HG03097 (cell line): ENCODE results near the gene DBP.

Experiments
- ATAC-seq: cut with Tn5 transposase; IDR thresholded peaks from one replicate; pipeline ENCODE4 v1.9.1; 2021; ENCODE audit not compliant: unreplicated experiment, low FRiP score

The DBP gene

GRCh38 chr19:48614436-48615230 lies 22.5 kb downstream of the DBP start, which contains the start of gene FAM83E:
TSS of gene FAM83E (minus strand) at chr19:48615076. CDS start at chr19:48613372, 1,704 bp downstream.
- no peak for ATAC-seq

DNA sequence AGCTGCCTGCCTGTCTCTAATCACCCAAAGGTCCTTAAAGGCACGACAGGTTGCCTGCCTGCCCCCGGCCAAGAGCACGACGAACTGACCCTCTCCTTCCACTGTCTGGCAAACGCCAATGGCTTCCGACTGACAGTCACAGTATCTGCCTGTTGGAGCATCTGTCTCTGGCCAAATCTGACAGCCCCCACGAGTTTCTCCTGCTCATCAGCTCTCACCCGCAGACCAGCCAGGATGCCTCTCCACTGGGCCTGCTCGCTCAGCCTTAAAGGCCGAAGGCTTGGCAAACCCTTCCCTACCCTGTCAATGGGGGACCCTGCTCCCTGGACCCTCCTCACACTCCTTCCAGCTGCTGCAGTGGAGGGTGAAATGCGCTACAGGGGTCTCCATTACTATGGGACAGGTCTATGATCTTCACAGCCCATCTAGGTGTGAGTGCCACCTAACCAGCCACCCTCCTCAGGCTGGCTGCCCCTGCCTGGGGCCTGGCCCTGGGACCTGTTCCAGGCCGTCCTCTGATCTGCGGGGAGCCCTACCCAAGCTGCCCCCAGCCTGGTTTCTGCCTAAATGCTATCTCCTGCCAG lies 23.2 kb downstream of the DBP start:
- ATAC-seq, result no peak

- no peak for ATAC-seq
Observed at GRCh38 chr19:48613024-48613851, 23.9 kb downstream of the DBP start.

DNA sequence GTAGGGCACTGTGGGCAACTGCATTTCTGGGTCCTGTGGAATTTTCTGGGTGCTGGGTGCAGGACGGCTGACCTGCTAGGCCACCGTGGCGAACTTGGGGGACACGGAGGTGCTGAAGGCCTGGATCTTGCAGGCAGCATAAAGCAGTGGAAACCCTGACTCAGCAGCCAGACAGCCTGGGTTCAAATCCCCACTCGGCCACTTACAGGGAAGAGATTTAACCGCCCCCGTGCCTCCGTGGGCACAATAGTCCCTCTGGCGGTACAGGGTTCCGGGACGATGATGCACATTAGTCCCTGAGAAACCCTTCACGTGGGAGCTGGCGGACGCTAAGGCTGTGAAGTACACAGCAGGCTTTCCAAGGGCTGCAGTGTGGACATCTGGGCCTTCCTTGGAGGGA lies 25.3 kb downstream of the DBP start:
- ATAC-seq, result no peak

- ATAC-seq, result no peak
Observed at GRCh38 chr19:48609571-48610108, 27.5 kb downstream of the DBP start.

- no peak for ATAC-seq
Observed at GRCh38 chr19:48608798-48609263, 28.3 kb downstream of the DBP start.

DNA sequence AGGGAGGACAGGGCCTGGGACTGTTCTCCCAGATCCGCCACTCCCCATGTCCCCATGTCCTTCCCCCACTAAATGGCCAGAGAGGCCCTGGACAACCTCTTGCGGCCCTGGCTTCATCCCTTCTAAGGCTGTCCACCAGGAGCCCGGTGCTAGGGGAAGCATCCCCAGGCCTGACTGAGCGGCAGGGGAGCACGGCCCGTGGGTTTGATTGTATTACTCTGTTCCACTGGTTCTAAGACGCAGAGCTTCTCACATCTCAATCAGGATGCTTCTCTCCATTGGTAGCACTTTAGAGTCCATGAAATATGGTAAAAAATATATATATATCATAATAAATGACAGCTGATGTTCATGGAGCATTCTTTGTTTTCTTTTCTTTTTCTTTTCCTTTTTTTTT lies 29.8 kb downstream of the DBP start:
- ATAC-seq, result no peak

- ATAC-seq, result no peak
Observed at GRCh38 chr19:48606463-48607358, 30.5 kb downstream of the DBP start, which contains the start of gene SPACA4. TSS of gene SPACA4 (plus strand) at chr19:48606742. CDS start at chr19:48606979, 237 bp downstream.

GRCh38 chr19:48603850-48604249 lies 33.3 kb downstream of the DBP start:
- no peak for ATAC-seq

GRCh38 chr19:48603449-48603848 lies 33.7 kb downstream of the DBP start:
- ATAC-seq, result no peak

GRCh38 chr19:48603001-48603400 lies 34.2 kb downstream of the DBP start:
- no peak for ATAC-seq

GRCh38 chr19:48600679-48601417 lies 36.3 kb downstream of the DBP start:
- ATAC-seq, result no peak

- ATAC-seq, result no peak
Observed at GRCh38 chr19:48598996-48599700, 38.0 kb downstream of the DBP start.

DNA sequence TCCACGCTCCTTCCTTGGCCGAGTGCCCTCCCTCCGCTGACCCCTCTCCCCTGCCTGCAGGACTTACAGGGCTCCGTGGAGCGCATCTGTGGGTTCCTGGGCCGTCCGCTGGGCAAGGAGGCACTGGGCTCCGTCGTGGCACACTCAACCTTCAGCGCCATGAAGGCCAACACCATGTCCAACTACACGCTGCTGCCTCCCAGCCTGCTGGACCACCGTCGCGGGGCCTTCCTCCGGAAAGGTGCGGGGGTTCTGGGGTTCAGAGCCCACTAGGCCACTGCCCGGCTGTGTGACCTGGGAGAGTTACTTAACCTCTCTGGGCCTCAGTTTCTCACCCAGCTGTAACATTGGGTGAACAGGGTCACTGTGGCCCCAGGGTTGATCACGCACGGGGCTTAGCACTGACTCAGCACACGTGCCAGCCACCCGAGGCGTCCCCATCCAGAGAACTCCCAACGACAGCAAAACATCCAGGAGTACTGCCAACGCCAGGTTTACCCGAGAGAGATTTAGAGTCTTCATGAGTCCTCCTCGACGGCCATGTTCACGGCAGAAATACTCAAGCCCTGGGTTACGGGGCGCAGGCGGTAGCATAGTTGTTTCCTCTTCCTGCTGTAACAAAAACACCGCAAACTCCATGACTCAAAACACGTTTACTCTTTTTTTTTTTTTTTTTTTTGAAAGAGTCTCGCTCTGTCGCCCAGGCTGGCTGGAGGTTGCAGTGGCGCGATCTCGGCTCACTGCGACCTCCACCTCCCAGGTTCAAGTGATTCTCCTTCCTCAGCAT lies 40.3 kb downstream of the DBP start:
- ATAC-seq, result no peak

DNA sequence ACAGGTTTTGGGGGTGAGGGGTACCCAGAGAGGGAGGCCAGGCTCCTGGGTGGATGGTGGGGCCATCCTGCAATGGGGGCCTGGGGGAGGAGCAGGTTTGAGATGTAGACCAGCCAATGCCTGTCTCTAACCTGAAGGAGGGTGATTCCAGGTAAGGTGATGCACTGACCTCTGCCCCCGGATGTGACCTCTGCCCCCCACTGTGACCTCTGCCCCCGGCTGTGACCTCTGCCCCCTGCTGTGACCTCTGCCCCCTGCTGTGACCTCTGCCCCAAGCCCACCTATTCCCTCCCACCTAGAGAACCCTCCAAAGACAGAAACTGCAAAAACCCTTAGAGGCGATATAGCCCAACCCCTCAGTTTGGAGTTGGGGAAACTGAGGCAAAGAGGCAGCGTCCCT lies 40.9 kb downstream of the DBP start:
- no peak for ATAC-seq

GRCh38 chr19:48595833-48596232 lies 41.3 kb downstream of the DBP start:
- no peak for ATAC-seq

DNA sequence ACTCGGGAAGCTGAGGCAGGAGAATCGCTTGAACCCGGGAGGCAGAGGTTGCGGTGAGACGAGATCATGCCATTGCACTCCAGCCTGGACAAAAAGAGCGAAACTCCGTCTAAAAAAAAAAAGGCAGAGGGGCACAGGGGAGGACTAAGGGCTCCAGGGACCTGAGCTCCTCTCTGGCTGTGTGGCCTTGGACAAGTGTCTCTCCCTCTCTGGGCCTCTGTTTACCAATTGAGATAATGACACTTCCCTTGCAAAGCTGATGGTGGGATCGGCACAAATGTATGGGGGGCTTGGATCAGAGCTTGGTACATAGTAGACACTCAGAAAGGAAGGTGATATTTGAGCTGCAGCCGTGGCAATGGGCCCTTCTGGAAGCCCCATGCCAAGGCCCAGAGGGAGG lies 42.0 kb downstream of the DBP start:
- ATAC-seq, result no peak

DNA sequence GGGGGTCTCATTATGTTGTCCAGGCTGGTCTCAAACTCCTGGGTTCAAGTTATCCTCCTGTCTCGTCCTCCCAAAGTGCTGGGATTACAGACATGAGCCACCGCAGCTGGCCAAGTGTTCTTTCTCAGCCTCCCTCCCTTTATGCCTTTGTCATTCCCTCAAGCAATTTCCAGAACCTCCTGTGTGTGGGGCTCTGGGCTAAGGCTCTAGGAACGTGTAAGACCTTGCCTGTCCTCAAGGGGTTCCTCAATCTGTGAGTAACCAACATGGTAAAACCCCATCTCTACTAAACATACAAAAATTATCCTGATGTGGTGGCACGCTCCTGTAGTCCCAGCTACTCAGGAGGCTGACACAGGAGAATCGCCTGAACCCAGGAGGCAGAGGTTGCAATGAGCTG lies 46.2 kb downstream of the DBP start:
- no peak for ATAC-seq
